Measurements from ENCODE around the gene KIR3DL1.
"Not testable (repeated sequence)": the region's sequence is repeated elsewhere in the genome, so short reads cannot be mapped to it uniquely, and the experiment has no call there.

KIR3DL1 gene

DNA sequence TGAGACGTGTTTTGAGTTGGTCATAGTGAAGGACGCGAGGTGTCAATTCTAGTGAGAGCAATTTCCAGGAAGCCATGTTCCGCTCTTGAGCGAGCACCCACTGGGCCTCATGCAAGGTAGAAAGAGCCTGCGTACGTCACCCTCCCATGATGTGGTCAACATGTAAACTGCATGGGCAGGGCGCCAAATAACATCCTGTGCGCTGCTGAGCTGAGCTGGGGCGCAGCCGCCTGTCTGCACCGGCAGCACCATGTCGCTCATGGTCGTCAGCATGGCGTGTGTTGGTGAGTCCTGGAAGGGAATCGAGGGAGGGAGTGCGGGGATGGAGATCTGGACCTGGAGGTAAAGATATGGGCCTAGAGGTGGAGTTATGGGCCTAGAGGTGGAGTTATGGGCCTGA is at the start of gene KIR3DL1:
TSS of gene KIR3DL1 (plus strand) at position 218 of the 400 bp plus-strand sequence.
- H3K27me3 ChIP-seq (replicated peaks; ENCODE audit: insufficient read depth, low read length); H3K4me3 ChIP-seq (ENCODE audit: low read length); H3K4me2 ChIP-seq (ENCODE audit: low read depth, low read length); H2AFZ ChIP-seq (ENCODE audit: low read length); H3F3A ChIP-seq (ENCODE audit: insufficient read depth, low read length); H3K36me3 ChIP-seq (replicated peaks; ENCODE audit: insufficient read depth, low read length); H4K20me1 ChIP-seq (ENCODE audit: insufficient read depth, low read length); H3K9me2 ChIP-seq (replicated peaks; ENCODE audit: insufficient read depth, low read length); H3K27ac ChIP-seq (ENCODE audit: low read length); H3K9me3 ChIP-seq (replicated peaks; ENCODE audit: insufficient read depth, low read length); H3K9ac ChIP-seq (ENCODE audit: low read length); H3K79me2 ChIP-seq (ENCODE audit: low read length); H3K4me1 ChIP-seq (ENCODE audit: low read length); DNase-seq: not testable (repeated sequence)

DNA sequence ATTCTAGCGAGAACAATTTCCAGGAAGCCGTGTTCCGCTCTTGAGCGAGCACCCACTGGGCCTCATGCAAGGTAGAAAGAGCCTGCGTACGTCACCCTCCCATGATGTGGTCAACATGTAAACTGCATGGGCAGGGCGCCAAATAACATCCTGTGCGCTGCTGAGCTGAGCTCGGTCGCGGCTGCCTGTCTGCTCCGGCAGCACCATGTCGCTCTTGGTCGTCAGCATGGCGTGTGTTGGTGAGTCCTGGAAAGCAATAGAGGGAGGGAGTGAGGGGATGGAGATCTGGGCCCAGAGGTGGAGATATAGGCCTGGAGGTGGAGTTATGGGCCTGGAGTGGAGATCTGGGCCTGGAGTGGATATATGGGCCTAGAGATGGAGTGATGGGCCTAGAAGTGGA is 46.6 kb upstream of the KIR3DL1 start, which contains the start of gene KIR2DL1:
TSS of gene KIR2DL1 (plus strand) at position 148 of the 400 bp plus-strand sequence. CDS start at position 206, 58 bp downstream.
- H3K4me2 ChIP-seq (ENCODE audit: low read depth, low read length); H3K4me1 ChIP-seq (ENCODE audit: low read length); H4K20me1 ChIP-seq (ENCODE audit: insufficient read depth, low read length); H3F3A ChIP-seq (ENCODE audit: insufficient read depth, low read length); H3K36me3 ChIP-seq (replicated peaks; ENCODE audit: insufficient read depth, low read length); H3K4me3 ChIP-seq (ENCODE audit: low read length); H3K9ac ChIP-seq (ENCODE audit: low read length); H3K79me2 ChIP-seq (ENCODE audit: low read length); H3K27me3 ChIP-seq (replicated peaks; ENCODE audit: insufficient read depth, low read length); H3K9me2 ChIP-seq (replicated peaks; ENCODE audit: insufficient read depth, low read length); DNase-seq; H3K27ac ChIP-seq (ENCODE audit: low read length); H2AFZ ChIP-seq (ENCODE audit: low read length); H3K9me3 ChIP-seq (replicated peaks; ENCODE audit: insufficient read depth, low read length): not testable (repeated sequence)

DNA sequence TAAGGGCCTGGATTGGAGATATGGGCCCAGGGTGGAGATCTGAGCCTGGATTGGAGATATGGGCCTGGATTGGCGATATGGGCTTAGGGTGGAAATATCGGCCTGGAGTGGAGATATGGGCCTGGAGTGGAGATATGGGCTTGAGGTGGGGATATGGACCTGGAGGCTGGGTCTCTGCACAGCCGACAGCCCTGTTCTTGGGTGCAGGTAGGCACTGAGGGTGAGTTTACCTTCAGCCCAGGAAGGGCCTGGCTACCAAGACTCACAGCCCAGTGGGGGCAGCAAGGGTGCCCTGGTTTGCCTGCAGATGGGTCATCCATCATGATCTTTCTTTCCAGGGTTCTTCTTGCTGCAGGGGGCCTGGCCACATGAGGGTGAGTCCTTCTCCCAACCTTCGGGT is 45.8 kb upstream of the KIR3DL1 start:
- not testable (repeated sequence) for H3F3A ChIP-seq (ENCODE audit: insufficient read depth, low read length); H4K20me1 ChIP-seq (ENCODE audit: insufficient read depth, low read length); H3K9me2 ChIP-seq (replicated peaks; ENCODE audit: insufficient read depth, low read length); H2AFZ ChIP-seq (ENCODE audit: low read length); H3K27me3 ChIP-seq (replicated peaks; ENCODE audit: insufficient read depth, low read length); H3K36me3 ChIP-seq (replicated peaks; ENCODE audit: insufficient read depth, low read length); H3K79me2 ChIP-seq (ENCODE audit: low read length); H3K4me3 ChIP-seq (ENCODE audit: low read length); DNase-seq; H3K9me3 ChIP-seq (replicated peaks; ENCODE audit: insufficient read depth, low read length); H3K9ac ChIP-seq (ENCODE audit: low read length); H3K4me2 ChIP-seq (ENCODE audit: low read depth, low read length); H3K27ac ChIP-seq (ENCODE audit: low read length); H3K4me1 ChIP-seq (ENCODE audit: low read length)

- not testable (repeated sequence) for H3K27me3 ChIP-seq (replicated peaks; ENCODE audit: insufficient read depth, low read length); H3K36me3 ChIP-seq (replicated peaks; ENCODE audit: insufficient read depth, low read length); H4K20me1 ChIP-seq (ENCODE audit: insufficient read depth, low read length); H3K4me3 ChIP-seq (ENCODE audit: low read length); H3F3A ChIP-seq (ENCODE audit: insufficient read depth, low read length); H3K4me2 ChIP-seq (ENCODE audit: low read depth, low read length); H3K4me1 ChIP-seq (ENCODE audit: low read length); H2AFZ ChIP-seq (ENCODE audit: low read length); H3K9ac ChIP-seq (ENCODE audit: low read length); H3K79me2 ChIP-seq (ENCODE audit: low read length); H3K9me2 ChIP-seq (replicated peaks; ENCODE audit: insufficient read depth, low read length); DNase-seq; H3K27ac ChIP-seq (ENCODE audit: low read length); H3K9me3 ChIP-seq (replicated peaks; ENCODE audit: insufficient read depth, low read length)
These were observed 45.0 kb upstream of the KIR3DL1 start for GRCh38 chr19:54771018-54771960.

- H3K27ac ChIP-seq (ENCODE audit: low read length); DNase-seq; H3K4me3 ChIP-seq (ENCODE audit: low read length); H2AFZ ChIP-seq (ENCODE audit: low read length); H3K27me3 ChIP-seq (replicated peaks; ENCODE audit: insufficient read depth, low read length); H3K79me2 ChIP-seq (ENCODE audit: low read length); H3F3A ChIP-seq (ENCODE audit: insufficient read depth, low read length); H3K4me1 ChIP-seq (ENCODE audit: low read length); H3K9me3 ChIP-seq (replicated peaks; ENCODE audit: insufficient read depth, low read length); H4K20me1 ChIP-seq (ENCODE audit: insufficient read depth, low read length); H3K9ac ChIP-seq (ENCODE audit: low read length); H3K9me2 ChIP-seq (replicated peaks; ENCODE audit: insufficient read depth, low read length); H3K4me2 ChIP-seq (ENCODE audit: low read depth, low read length); H3K36me3 ChIP-seq (replicated peaks; ENCODE audit: insufficient read depth, low read length): not testable (repeated sequence)
These were observed 43.6 kb upstream of the KIR3DL1 start for GRCh38 chr19:54772666-54773065.

DNA sequence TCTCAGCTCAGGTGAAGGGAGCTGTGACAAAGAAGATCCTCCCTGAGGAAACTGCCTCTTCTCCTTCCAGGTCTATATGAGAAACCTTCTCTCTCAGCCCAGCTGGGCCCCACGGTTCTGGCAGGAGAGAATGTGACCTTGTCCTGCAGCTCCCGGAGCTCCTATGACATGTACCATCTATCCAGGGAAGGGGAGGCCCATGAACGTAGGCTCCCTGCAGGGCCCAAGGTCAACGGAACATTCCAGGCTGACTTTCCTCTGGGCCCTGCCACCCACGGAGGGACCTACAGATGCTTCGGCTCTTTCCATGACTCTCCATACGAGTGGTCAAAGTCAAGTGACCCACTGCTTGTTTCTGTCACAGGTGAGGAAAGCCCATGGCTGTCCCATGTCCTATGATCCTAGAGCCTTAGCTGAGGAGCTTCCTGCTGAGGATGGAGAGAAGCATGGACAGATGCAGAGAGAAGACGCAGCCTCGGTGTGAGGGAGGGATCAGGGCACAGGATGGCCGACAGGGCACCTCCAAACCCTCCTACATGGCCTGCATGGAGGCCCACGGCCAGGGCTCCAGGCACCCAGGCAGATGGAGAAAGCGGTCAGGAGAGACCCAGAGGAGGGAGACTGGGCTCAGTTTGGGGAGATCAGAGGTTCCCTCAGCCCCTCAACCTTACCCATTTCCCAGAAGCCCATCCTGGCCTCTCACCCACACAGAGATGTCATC is 41.0 kb upstream of the KIR3DL1 start:
- H3K27me3 ChIP-seq (replicated peaks; ENCODE audit: insufficient read depth, low read length): peaks cover 16% of the 10 kb centered on the region

DNA sequence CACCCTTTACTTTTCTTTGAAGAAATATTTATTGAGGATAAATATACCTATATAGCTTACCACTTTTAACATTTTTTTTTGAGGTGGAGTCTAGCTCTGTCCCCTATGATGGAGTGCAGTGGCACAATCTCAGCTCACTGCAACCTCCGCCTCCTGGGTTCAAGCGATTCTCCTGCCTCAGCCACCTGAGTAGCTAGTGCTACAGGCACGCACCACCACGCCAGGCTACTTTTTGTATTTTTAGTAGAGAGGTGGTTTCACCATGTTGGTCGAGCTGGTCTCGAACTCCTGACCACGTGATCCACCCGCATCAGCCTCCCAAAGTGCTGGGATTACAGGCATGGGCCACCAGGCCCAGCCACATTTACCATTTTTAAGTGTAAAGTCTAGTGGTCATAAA is 40.4 kb upstream of the KIR3DL1 start:
- H3K9me2 ChIP-seq (replicated peaks; ENCODE audit: insufficient read depth, low read length); H4K20me1 ChIP-seq (ENCODE audit: insufficient read depth, low read length); H3K27ac ChIP-seq (ENCODE audit: low read length); H3K4me1 ChIP-seq (ENCODE audit: low read length); H3K9me3 ChIP-seq (replicated peaks; ENCODE audit: insufficient read depth, low read length); H3K4me3 ChIP-seq (ENCODE audit: low read length); H3K9ac ChIP-seq (ENCODE audit: low read length); H3K4me2 ChIP-seq (ENCODE audit: low read depth, low read length); H3K79me2 ChIP-seq (ENCODE audit: low read length); H3F3A ChIP-seq (ENCODE audit: insufficient read depth, low read length); DNase-seq; H2AFZ ChIP-seq (ENCODE audit: low read length); H3K36me3 ChIP-seq (replicated peaks; ENCODE audit: insufficient read depth, low read length): not testable (repeated sequence)
- H3K27me3 ChIP-seq (replicated peaks; ENCODE audit: insufficient read depth, low read length): peaks cover 16% of the 10 kb centered on the region

More for the DNA sequence above, 41.0 kb upstream of the KIR3DL1 start:
- H3K9me2 ChIP-seq (replicated peaks; ENCODE audit: insufficient read depth, low read length); H3F3A ChIP-seq (ENCODE audit: insufficient read depth, low read length); H3K79me2 ChIP-seq (ENCODE audit: low read length); H3K4me1 ChIP-seq (ENCODE audit: low read length); H3K36me3 ChIP-seq (replicated peaks; ENCODE audit: insufficient read depth, low read length); H3K9me3 ChIP-seq (replicated peaks; ENCODE audit: insufficient read depth, low read length); H3K9ac ChIP-seq (ENCODE audit: low read length); H2AFZ ChIP-seq (ENCODE audit: low read length); DNase-seq; H3K4me3 ChIP-seq (ENCODE audit: low read length); H3K4me2 ChIP-seq (ENCODE audit: low read depth, low read length); H4K20me1 ChIP-seq (ENCODE audit: insufficient read depth, low read length); H3K27ac ChIP-seq (ENCODE audit: low read length): not testable (repeated sequence)
